Measurements from ENCODE around the gene TEAD1.

DNA sequence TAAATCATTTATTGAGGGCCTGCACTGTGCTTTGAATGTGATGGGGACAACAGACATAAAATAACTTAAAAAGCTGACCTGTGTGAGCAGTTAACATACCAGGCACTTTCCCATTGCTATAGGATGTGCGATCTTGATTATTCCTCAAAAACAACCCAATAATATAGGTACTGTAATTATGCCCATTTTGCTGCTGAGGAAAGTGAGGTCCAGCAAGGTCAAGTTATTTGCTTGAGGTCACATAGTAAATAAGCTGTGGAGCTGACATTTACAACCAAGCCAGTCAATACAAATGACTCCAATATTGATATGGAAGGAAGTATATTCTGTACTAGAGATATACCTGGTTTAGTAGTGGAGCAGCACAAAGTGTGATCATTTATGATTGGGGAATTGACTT lies 96.2 kb downstream of the TEAD1 start:
- no peak for TF ChIP-seq POLR2AphosphoS5 (IDR thresholded peaks at IDR 0.05; ENCODE audit: low read depth, low read length)
- TF ChIP-seq TAF1 (IDR thresholded peaks at IDR 0.05; ENCODE audit: borderline replicate concordance, insufficient read depth, low read length) = no peak
- no peak for TF ChIP-seq REST (IDR thresholded peaks at IDR 0.05; ENCODE audit: insufficient read depth in 1 of 2, low read depth in 2 of 2, low read length in 2 of 2)
- no peak for TF ChIP-seq SIN3A (IDR thresholded peaks at IDR 0.05; ENCODE audit: borderline replicate concordance, insufficient read depth, low read length)
- no peak for TF ChIP-seq FOXP2 (optimal IDR thresholded peaks at IDR 0.05; ENCODE audit: borderline replicate concordance, extremely low read depth, extremely low read length, insufficient read depth)
